ENCODE data around the gene ST3GAL2. TPM values are rescaled to one million over a fixed set of nuclear protein-coding genes. Genes with fewer than 3 reads are reported as not detected.

Gene ST3GAL2
- total and polyA plus RNA-seq, 9 of the 15 experiments (the other 6 are each of a cell fraction or from before 2014, with no cell fraction given) = 1.5 to 108 (median 34.3) TPM

DNA sequence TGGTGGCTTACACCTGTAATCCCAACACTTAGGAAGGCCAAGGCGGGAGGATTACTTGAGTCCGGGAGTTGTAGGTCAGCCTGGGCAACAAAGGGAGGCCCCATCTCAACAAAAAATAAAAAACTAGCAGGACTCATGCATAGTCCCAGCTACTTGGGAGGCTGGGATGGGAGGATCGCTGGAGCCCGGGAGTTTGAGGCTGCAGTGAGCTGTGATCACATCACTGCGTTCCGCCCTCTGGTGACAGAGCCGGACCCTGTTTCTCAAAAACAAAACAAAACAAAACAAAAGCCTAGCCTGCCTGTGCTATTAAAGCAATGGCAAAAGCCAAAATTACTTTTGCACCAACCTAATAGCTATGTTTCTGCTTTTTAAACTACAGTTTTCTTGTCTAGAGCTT is 17.0 kb upstream of the ST3GAL2 start:
- peaks cover 10% of the 10 kb centered on the region for H3K79me2 ChIP-seq (ENCODE audit: control insufficient read depth, insufficient read depth, low read length)
- H3K36me3 ChIP-seq (ENCODE audit: control insufficient read depth, insufficient read depth, low read length) = no peaks in the 10 kb centered on the region
- POLR2A ChIA-PET = interaction anchor here (0.6 to 1.1 kb wide), 6 partner anchors 13 to 168 kb away, joined by 3 to 5 read pairs (median 4); no protein-coding TSS in a partner anchor
- CTCF ChIA-PET (ENCODE audit: low intra/inter-chr PET ratio) = interaction anchor here (0.6 to 1.5 kb wide), 2 partner anchors 60 to 86 kb away, joined by 3 to 10 read pairs; no protein-coding TSS in a partner anchor
- peak overlapping the region; percentile 32; the same call in 1 of the 3 replicates for H3K27ac ChIP-seq (ENCODE audit: extremely low read depth, low read depth, low read length)
- H3K27me3 ChIP-seq (ENCODE audit: control insufficient read depth in 2 of 2, insufficient read depth in 2 of 2, low read length in 2 of 2) = no peaks in the 10 kb centered on the region
- BruUV-seq (replicated peaks) = no TSS peak
- H3K9me1 ChIP-seq (ENCODE audit: control insufficient read depth, insufficient read depth, low read length) = no peaks in the 10 kb centered on the region
- H3K4me3 ChIP-seq = no peak overlapping the region
- no peak overlapping the region for H2AFZ ChIP-seq (ENCODE audit: low read depth, low read length)
- no peaks in the 10 kb centered on the region for H4K20me1 ChIP-seq (replicated peaks; ENCODE audit: control insufficient read depth, insufficient read depth, low read length)
- DNase-seq (ENCODE audit: extremely low read depth in 1 of 4, low spot score in 3 of 4) (peak in 2 of 4 experiments; percentile 13 to 57), FAIRE-seq (peak; percentile 49), ATAC-seq (peak; percentile 50)
- peak overlapping the region in 1 of 2 experiments; percentile 37; a peak in 1 of 4 replicates for H3K9ac ChIP-seq (ENCODE audit: insufficient read depth in 1 of 2, low read depth in 2 of 2, low read length in 2 of 2)
- H3K4me1 ChIP-seq (replicated peaks in 1 of 2; ENCODE audit: control insufficient read depth in 2 of 2, insufficient read depth in 2 of 2, low read length in 2 of 2) = peaks cover 10 to 25% of the 10 kb centered on the region in 2 experiments; a peak in 4 of 5 replicates
- peak overlapping the region; percentile 26; the same call in 1 of the 2 replicates for H3K4me2 ChIP-seq (ENCODE audit: insufficient read depth, low read length)
- no peaks in the 10 kb centered on the region for H3K9me3 ChIP-seq (replicated peaks; ENCODE audit: control insufficient read depth, insufficient read depth, low read depth, low read length)
- WGBS (ENCODE audit: insufficient coverage, low coverage, missing lambda C conversion rate) = 35% methylated on average over 5 of the region's 7 CpGs
- in situ Hi-C loops (cut with MboI) (no loop called here), intact Hi-C loops (cut with micrococcal nuclease) (loop anchor here (2.0 to 5.0 kb wide), 2 partner anchors 34 to 61 kb away; no protein-coding TSS in a partner anchor)
- TF ChIP-seq ZNF384 (IDR thresholded peaks at IDR 0.05; ENCODE audit: low read depth, low read length) = peak; percentile 25; the same call in 1 of the 2 replicates
- TF ChIP-seq CXXC5 (CRISPR knock-in tag; IDR thresholded peaks at IDR 0.05) = no peak
- TF ChIP-seq MCM5 (IDR thresholded peaks at IDR 0.05; ENCODE audit: low read depth) = no peak
- TF ChIP-seq HDAC6 (IDR thresholded peaks at IDR 0.05; ENCODE audit: low read depth, low read length) = no peak
- no peak for TF ChIP-seq TAF15 (IDR thresholded peaks at IDR 0.05; ENCODE audit: low read depth, low read length)
- TF ChIP-seq, protein P1, sequence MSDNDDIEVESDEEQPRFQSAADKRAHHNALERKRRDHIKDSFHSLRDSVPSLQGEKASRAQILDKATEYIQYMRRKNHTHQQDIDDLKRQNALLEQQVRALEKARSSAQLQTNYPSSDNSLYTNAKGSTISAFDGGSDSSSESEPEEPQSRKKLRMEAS (CRISPR knock-in tag; IDR thresholded peaks at IDR 0.05) = no peak
- TF ChIP-seq, protein P2, sequence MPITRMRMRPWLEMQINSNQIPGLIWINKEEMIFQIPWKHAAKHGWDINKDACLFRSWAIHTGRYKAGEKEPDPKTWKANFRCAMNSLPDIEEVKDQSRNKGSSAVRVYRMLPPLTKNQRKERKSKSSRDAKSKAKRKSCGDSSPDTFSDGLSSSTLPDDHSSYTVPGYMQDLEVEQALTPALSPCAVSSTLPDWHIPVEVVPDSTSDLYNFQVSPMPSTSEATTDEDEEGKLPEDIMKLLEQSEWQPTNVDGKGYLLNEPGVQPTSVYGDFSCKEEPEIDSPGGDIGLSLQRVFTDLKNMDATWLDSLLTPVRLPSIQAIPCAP (CRISPR knock-in tag; IDR thresholded peaks at IDR 0.05; ENCODE audit: borderline replicate concordance) = no peak
- no peak for TF ChIP-seq GTF2F1 (IDR thresholded peaks at IDR 0.05; ENCODE audit: low read depth, low read length)
- no peak for TF ChIP-seq NCOA6 (IDR thresholded peaks at IDR 0.05)
- TF ChIP-seq ZC3H11A (IDR thresholded peaks at IDR 0.05; ENCODE audit: low read depth, low read length) = no peak
- no peak for TF ChIP-seq KAT8 (IDR thresholded peaks at IDR 0.05; ENCODE audit: low read depth)
- TF ChIP-seq ZFX (CRISPR knock-in tag; IDR thresholded peaks at IDR 0.05) = peak; percentile 41; the same call in 1 of the 2 replicates
- no peak for TF ChIP-seq ZNF584 (CRISPR knock-in tag; IDR thresholded peaks at IDR 0.05; ENCODE audit: low read depth)
- no peak for TF ChIP-seq RFX7 (CRISPR knock-in tag; IDR thresholded peaks at IDR 0.05)
- no peak for TF ChIP-seq ZNF75A (CRISPR knock-in tag; IDR thresholded peaks at IDR 0.05)
- no peak for TF ChIP-seq MEF2A (IDR thresholded peaks at IDR 0.05; ENCODE audit: control insufficient read depth, low read depth, low read length)
- TF ChIP-seq SRSF7 (optimal IDR thresholded peaks at IDR 0.05; ENCODE audit: low read depth, low read length) = no peak
- peak; percentile 20; the same call in 1 of the 2 replicates for TF ChIP-seq ATF3 (IDR thresholded peaks at IDR 0.05)
- no peak for TF ChIP-seq ATF3 (CRISPR knock-in tag; conservative IDR thresholded peaks at IDR 0.05)
- no peak for TF ChIP-seq ZNF41 (CRISPR knock-in tag; conservative IDR thresholded peaks at IDR 0.05)
- peak; percentile 45; the same call in 1 of the 2 replicates for TF ChIP-seq CBX1 (IDR thresholded peaks at IDR 0.05; ENCODE audit: low read depth)
- no peak for TF ChIP-seq BDP1 (IDR thresholded peaks at IDR 0.05; ENCODE audit: insufficient read depth, insufficient read length)
- TF ChIP-seq ARID1B (IDR thresholded peaks at IDR 0.05) = 0 out of 2 replicates have a peak, but pooled peaks have one; percentile 7
- no peak for TF ChIP-seq SMARCA4 (IDR thresholded peaks at IDR 0.05)

Data from K562 (cell line).